Glomerular endothelial cell (primary cell): ENCODE measurements around the gene GRIA4. TPM values are rescaled to one million over a fixed set of nuclear protein-coding genes. Genes with fewer than 3 reads are reported as not detected.
"Not testable (repeated sequence)": the region's sequence is repeated elsewhere in the genome, so short reads cannot be mapped to it uniquely, and the experiment has no call there.

Experiments used
- DNase-seq: peaks from one replicate; pipeline ENCODE4 v3.0.0-alpha.2; 2011; ENCODE audit warnings: low read depth, low spot score; ENCODE audit errors: extremely low read depth
- total RNA-seq: library from RNA; depleted of rRNA; stranded (reverse); fragments of >200 nt; gene quantifications from 2 replicates; pipeline ENCODE4 v1.2.3, GENCODE V29; 2015

The GRIA4 gene
- total RNA-seq, 1 donor from 2014 or later: not detected

GRCh38 chr11:105979997-105980703 lies 370.3 kb downstream of the GRIA4 start:
- no peak for DNase-seq

GRCh38 chr11:105986554-105986953 lies 376.7 kb downstream of the GRIA4 start:
- DNase-seq: no peak

GRCh38 chr11:105988197-105988596 lies 378.3 kb downstream of the GRIA4 start:
- no peak for DNase-seq

- DNase-seq: no peak
Measured at GRCh38 chr11:105989124-105989523, 379.3 kb downstream of the GRIA4 start.

GRCh38 chr11:105991888-105992287 lies 382.0 kb downstream of the GRIA4 start:
- no peak for DNase-seq

- DNase-seq: no peak
Measured at GRCh38 chr11:106001304-106002012, 391.6 kb downstream of the GRIA4 start.

GRCh38 chr11:106003094-106003493 lies 393.2 kb downstream of the GRIA4 start:
- DNase-seq: not testable (repeated sequence)

GRCh38 chr11:106011481-106011880 lies 401.6 kb downstream of the GRIA4 start:
- DNase-seq: no peak

- no peak for DNase-seq
Measured at GRCh38 chr11:106012744-106013143, 402.9 kb downstream of the GRIA4 start.

- DNase-seq: no peak
Measured at GRCh38 chr11:106014035-106014434, 404.2 kb downstream of the GRIA4 start.

GRCh38 chr11:106014620-106015019 lies 404.7 kb downstream of the GRIA4 start:
- no peak for DNase-seq

GRCh38 chr11:106015066-106015465 lies 405.2 kb downstream of the GRIA4 start:
- no peak for DNase-seq

- no peak for DNase-seq
Measured at GRCh38 chr11:106017093-106017492, 407.2 kb downstream of the GRIA4 start.

- DNase-seq: no peak
Measured at GRCh38 chr11:106021181-106021966, 411.5 kb downstream of the GRIA4 start.

GRCh38 chr11:106021967-106022794 lies 412.3 kb downstream of the GRIA4 start, which contains the start of gene MSANTD4:
Gene MSANTD4 (minus strand): TSS chr11:106022240. CDS start chr11:106010917, 11,323 bp downstream.
- DNase-seq: peak; percentile 98

GRCh38 chr11:106022795-106023275 lies 413.0 kb downstream of the GRIA4 start:
- no peak for DNase-seq

GRCh38 chr11:106030609-106031008 lies 420.7 kb downstream of the GRIA4 start:
- DNase-seq: no peak

GRCh38 chr11:106031202-106031810 lies 421.4 kb downstream of the GRIA4 start:
- DNase-seq: no peak
